Measurements from ENCODE around the gene CADPS.

CADPS gene

DNA sequence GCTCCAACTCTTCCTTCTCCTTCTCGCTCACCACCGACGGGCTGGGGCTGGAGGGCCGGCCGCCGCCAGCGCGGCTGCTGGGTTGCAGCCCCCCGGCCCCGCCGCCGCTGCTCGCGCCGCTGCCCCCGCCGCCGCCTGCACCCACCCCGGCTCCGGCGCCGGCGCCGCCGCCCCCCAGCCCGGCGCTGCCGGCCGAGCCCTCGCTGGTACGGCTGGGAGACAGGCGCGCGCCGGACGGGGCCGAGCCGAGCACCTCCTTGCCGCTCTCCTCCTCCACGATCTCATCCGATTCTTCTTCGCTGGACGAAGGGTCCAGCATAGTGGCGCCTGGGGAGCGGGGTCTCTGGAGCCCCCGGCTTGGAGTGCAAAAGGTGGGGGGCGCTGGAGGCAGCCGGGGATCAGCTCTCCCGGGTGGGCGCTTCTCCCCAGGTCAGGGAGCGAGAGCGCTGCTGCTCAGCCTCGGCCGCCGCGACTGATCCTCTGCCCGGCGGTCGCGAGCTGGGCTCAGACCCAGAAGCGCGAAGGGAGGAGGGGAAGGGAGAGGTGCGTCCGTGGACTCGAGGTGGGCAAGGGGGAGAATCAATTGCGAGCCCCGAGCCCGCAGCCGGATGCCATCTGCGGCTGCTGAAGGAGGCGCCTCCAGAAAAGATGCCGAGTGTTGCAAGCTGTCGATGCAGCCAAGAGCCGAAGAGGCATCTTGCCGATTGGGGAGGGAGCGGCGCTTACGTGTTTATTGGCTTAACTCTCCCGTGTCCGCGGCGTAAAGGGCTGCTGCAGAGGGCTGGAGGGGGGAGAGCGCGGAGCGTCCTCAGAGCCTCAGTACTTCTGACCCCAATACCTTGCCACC lies at the start of gene CADPS:
Gene CADPS (minus strand): TSS at position 706 of the 847 bp plus-strand sequence. CDS start 387 bp downstream, at position 319.
- DNase-seq, result no peak

DNA sequence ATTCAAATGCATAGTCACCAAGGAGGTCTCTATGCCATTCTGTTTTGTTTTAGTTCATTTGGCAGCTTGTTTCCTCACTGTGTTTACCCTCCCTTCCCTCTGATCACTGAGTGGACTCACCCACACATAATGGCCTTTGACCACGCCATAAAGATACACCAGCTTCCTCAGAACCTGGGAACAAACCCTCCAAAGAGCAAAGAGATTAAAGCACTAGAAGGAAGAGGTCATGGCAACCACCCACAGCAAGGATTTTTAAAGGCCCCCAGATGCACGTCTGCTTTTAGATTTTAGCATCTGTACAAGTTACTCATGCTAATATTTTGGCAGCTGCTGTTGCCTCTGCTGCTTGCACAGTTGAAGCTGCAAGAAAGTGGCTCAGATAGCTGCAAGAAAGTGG lies 47.9 kb upstream of the CADPS start:
- DNase-seq, result no peak

DNA sequence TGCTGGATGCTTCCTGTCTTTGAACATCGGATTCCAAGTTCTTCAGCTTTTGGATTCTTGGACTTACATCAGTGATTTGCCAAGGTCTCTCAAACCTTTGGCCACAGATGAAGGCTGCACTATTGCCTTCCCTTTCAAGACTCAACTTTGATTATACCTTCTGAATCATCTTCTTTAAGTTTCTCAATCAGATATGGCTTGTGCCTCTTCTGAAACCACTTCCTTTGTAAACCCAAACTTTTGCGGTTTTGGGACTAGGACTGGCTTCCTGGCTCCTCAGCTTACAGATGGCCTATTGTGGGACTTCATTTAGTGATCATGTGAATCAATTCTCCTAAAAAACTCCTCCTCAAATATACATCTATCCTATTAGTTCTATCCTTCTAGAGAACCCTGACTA lies 47.1 kb upstream of the CADPS start:
- DNase-seq, result no peak

DNA sequence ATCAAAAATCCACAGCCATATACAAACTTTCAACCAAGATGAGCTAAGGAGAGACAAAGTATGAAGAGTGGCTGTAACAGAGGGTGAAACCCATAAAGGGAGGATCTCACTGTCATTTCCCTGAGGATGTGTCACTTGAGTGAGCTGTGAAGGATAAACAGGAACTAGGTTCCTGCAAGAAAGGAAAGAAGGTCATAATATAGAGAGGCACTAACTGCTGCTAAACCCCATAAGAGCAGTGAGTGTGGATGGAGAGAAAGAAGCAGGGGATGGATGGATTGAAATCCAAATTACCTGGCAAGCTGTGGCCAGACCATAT lies 45.2 kb upstream of the CADPS start:
- DNase-seq, result no peak

- no peak for DNase-seq
Measured at GRCh38 chr3:62919784-62920465, 44.7 kb upstream of the CADPS start.

- DNase-seq, result no peak
Measured at GRCh38 chr3:62918777-62919176, 43.6 kb upstream of the CADPS start.

- no peak for DNase-seq
Measured at GRCh38 chr3:62918131-62918530, 42.9 kb upstream of the CADPS start.

DNA sequence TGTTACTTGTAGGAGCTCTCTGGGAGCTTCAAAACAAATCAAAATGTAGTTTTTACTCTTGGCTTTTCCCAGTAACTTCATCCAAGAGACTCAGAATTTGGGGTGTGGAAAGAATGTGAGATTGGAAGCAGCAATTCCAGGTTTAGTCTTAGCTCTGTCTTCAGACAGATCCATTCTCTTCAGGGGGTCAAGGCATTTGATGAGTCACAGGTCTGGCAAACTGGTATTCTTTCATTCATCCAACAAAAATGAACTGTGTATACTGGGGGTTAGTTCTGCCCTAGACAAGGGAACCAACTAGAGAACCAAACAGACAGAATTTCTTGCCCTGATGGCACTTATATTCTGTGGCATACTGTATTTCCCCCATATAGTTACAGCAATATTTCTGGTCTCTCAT lies 36.3 kb upstream of the CADPS start:
- no peak for DNase-seq

DNA sequence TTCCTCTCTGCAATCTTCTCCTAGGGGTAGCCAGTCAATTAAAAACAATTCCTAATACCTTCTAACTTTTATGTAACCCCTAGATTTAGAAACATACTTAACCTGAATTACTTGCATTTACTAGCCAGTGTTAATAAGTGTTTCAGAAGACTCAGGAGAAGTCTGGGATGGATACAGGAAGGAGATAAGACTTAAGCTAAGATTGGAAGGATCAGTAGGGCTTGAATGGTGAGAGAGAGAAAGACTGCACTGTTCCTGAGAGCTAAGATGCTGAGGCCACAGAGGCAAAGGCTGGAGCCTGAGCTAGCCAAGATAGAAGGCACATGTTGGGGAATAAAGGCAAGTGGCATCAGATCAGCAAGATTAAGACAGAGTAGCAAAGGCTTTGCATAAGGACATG lies 30.1 kb upstream of the CADPS start:
- DNase-seq, result no peak

DNA sequence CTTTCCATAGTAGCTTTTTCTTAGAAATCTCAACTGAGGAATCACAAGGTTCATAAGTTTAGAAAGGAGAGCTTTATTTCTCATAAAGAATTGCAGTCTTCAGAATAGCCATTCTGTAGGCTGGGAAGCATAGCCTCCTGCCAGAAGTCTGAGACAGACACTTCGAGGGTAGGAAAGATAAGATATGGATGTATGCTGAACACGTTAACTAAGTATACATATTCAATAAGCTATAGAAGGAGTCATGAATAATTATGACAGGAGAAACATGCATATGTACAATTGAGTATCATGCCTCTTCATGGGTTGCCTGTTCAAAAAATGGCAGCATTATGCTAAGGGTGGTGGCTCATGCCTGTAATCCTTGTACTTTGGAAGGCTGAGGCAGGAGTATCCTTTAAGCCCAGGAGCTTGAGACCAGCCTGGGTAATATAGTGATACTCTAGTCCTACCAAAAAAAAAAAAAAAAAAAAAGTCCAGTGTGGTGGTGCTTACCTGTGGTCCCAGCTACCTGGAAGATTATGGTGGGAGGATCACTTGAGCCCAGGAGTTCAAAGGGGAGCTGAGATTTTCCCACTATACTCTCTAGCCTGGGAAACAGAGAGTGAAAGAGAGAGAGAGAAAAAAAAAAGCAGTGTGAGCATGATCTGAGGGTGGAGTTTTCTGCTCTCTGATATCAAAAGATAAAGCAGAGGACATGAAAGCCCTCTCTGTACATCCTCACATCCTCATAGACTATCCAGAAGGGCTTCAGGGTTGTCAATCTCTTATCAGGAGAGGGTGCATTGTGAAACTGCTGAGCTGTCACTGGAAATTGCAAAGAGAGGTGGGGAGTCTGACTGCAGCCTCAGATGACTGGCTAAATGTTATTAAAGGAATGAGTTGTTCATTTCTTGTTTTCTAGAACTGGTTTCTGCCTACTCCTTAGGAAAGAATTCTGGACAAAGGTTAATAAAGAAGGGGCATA lies 23.6 kb upstream of the CADPS start:
- no peak for DNase-seq

GRCh38 chr3:62895901-62896300 lies 20.7 kb upstream of the CADPS start:
- no peak for DNase-seq

- DNase-seq, result no peak
Measured at GRCh38 chr3:62892951-62893350, 17.7 kb upstream of the CADPS start.

DNA sequence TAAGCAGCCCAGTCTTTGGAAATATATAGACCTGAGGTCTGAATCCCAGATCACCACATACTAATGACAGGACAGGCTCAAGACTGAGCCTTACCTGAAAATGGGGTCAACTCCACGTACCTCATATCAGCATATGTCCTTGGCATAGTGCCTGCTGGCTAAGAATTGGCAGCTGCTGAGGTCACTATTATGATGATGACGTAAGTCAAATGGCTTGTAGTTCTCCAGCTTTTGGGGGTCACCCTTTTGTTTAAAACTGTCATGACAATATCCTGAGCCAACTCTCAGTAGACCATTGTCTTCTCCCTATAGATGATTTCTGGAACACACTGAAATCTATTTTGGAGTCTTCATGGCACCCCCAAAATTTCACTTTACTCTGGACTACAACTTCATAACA lies 16.8 kb upstream of the CADPS start:
- DNase-seq, result no peak

- no peak for DNase-seq
Measured at GRCh38 chr3:62888778-62889177, 13.6 kb upstream of the CADPS start.

- no peak for DNase-seq
Measured at GRCh38 chr3:62888180-62888579, 13.0 kb upstream of the CADPS start.

GRCh38 chr3:62885136-62885535 lies 9.9 kb upstream of the CADPS start:
- no peak for DNase-seq

DNA sequence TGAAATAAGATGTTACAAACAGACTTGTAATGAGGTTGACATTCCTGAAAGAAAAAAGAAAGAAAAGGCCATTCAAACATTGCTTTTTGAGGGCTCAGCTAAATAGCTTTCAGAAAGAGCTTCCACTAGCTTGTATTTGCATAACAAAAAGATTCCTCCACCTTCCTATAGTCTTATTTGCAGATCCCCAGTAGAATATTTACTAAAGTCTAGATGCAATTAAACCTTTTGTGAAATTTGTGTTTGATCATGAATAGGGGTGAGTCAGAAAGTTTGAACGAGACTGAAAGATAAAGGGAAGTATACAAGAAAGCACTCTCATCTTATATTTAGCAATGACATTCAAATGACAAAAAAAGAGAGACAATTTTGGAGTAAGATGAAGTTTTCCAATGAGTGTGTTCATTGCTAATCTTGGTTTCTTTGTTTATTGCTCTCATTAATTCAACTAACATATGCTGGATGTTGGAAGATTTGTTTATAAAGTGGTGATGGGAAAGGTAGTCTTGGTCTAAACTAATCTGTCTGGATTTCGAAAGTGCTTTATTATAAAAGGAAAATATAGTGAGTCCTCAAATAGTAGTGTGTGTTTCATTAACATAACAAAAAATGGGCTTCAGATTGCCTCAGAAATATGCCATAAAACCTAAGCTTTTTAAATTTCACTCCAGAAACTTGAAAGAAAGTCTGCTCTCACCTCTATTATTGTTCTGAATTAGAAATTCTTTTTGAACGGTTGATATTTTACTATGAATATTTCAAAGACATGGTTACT lies 9.1 kb upstream of the CADPS start:
- DNase-seq, result no peak

DNA sequence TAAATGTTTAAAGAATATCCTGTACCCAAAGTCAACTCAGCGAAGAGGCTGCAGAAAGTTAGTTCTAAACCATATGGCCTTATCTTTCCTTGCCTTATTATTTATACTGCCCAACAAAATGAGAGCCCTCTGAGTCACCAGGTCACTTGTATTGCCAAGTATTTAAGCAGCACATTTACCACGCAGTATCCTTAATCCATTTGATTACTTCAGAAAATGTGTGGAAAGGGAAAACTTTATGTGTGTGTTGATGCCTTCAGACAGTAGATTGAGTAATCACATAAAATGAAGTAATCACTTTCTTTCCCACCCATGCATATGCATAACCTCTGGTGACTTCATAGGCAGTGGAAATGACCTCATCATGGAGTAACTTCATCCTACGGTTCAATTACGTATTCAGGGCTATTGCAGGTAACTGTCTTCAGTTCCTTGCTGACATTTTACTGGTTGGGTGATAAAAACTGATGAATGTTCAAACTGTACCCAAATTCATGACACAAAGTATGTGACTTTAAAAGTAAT lies 7.5 kb upstream of the CADPS start:
- no peak for DNase-seq

DNA sequence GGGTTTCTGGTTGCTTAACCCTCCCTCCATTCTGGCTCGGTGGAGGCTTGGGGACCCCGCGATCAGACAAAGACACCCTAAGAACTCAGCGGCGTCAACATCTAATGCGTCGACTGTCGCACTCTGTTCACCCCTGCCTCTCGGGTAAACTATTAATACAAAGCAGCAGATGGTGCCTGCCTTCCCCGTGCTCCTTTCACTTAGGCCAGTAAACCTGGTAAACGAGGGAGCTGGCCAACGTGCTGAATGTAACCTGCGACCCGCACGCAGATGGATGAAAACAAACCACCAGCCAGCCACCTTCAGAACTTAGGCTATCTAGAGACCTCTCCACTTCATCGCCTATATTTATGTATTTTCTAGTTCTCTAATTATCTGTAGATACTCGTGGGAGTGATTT lies 848 bp upstream of the CADPS start:
- no peak for DNase-seq

DNA sequence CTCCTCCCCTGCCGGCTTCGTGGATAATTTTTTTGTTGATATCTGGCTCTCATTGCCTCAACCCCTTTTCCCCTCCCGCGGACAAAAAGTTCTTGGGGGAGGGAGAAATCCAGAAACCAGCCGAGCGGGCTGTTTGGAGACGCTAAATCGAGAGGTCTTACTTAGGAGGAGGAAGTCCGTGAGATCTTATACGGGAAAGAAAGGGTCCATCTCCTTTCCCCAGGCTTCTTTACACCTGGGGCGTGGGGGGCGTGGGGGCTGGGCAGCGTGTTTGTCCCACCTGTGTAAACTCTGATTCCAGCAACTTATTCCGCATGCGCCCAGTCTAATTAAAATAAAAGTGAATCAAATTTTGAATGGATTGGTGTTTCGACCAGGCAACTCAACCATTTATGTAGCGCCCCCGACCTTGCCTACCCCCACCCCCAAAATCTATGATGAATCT lies 364 bp upstream of the CADPS start:
- no peak for DNase-seq

GRCh38 chr3:62873761-62874710 lies 1.2 kb downstream of the CADPS start:
- DNase-seq, result no peak

All from activated CD4-positive, CD25-positive, alpha-beta regulatory T cell (primary cell).